Measurements from ENCODE around the gene TUBA4B. TPM values are rescaled to one million over a fixed set of nuclear protein-coding genes. Genes with fewer than 3 reads are reported as not detected.

TUBA4B gene
- total RNA-seq, 3 donors from 2014 or later (not counting 1 experiment from before 2014, with no cell fraction given) = not detected

GRCh38 chr2:219282943-219283581, 30.0 kb downstream of the TUBA4B start:
- H3K36me3 Mint-ChIP-seq = no peaks in the 10 kb centered on the region
- peak overlapping the region; percentile 97 to 99 for H3K27ac Mint-ChIP-seq
- H3K4me1 Mint-ChIP-seq = peaks cover 25 to 38% of the 10 kb centered on the region in 2 donors

DNA sequence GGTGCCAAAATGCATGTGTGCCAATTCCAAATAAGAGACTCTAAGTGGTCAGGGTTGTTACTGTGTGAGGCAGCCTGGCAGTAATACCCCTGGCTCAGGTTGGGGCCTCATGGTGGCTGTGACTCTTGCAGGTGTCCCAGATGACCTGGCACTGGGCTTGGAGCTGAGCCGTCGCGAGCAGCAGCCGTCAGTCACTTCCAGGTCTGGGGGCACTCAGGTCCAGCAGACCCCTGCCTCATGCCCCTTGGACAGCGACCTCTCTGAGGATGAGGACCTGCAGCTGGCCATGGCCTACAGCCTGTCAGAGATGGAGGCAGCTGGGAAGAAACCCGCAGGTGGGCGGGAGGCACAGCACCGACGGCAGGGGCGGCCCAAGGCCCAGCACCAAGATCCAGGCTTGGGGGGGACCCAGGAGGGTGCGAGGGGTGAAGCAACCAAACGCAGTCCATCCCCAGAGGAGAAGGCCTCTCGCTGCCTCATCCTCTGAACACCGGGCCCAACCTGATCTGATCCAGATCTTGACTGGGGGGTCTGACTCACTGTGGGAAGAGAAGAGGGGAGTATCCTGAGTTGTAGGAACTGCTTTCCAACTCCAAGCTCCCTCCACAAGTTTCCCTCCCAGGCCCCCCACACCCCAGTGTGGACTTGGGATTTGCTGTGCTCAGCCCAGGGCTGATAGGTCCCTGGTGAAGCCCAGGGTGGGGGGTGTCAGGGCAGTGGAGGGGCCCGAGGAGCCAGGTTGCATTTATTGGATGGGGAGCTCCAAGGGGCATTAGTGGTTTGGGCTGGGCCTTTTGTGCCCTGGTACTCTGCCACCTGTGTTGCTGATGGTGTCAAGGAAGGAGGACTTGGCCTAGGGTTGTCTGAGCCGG, 31.7 kb downstream of the TUBA4B start:
- H3K4me1 ChIP-seq (ENCODE audit: control insufficient read depth, insufficient read depth, low read length) = peaks cover 10% of the 10 kb centered on the region
- no peaks in the 10 kb centered on the region for H3K9me3 ChIP-seq (ENCODE audit: control insufficient read depth, insufficient read depth, low read length)
- peaks cover 50% of the 10 kb centered on the region for H3K36me3 ChIP-seq (ENCODE audit: control insufficient read depth, insufficient read depth, low read length)
- intact Hi-C loops (cut with micrococcal nuclease) = no loop called here
- Mint-ChIP-seq H3K9me3 (no peaks in the 10 kb centered on the region), H3K36me3 (no peaks in the 10 kb centered on the region), H3K4me3 (no peak overlapping the region), H3K27me3 (ENCODE audit: low read depth in 2 of 2) (no peaks in the 10 kb centered on the region), H3K4me1 (peaks cover 13 to 24% of the 10 kb centered on the region in 2 donors), H3K27ac (no peak overlapping the region)
- H3K27me3 ChIP-seq (ENCODE audit: control insufficient read depth, insufficient read depth, low read length) = no peaks in the 10 kb centered on the region
- ATAC-seq (no peak), DNase-seq (no peak)
- no peak overlapping the region for H3K27ac ChIP-seq (ENCODE audit: low read length)
- WGBS (ENCODE audit: insufficient coverage) = 98% methylated on average over 16 of the region's 16 CpGs
- no peak overlapping the region for H3K4me3 ChIP-seq (ENCODE audit: low read length)
- no peak for TF ChIP-seq CTCF (IDR thresholded peaks at IDR 0.05)

More at GRCh38 chr2:219282943-219283581, 30.0 kb downstream of the TUBA4B start:
- DNase-seq (no peak), ATAC-seq (no peak)
- Histone ChIP-seq H3K27ac (ENCODE audit: low read length) (no peak overlapping the region), H3K4me3 (ENCODE audit: low read length) (no peak overlapping the region), H3K27me3 (ENCODE audit: control insufficient read depth, insufficient read depth, low read length) (no peaks in the 10 kb centered on the region), H3K36me3 (ENCODE audit: control insufficient read depth, insufficient read depth, low read length) (peaks cover 50% of the 10 kb centered on the region), H3K4me1 (ENCODE audit: control insufficient read depth, insufficient read depth, low read length) (peaks cover 23% of the 10 kb centered on the region), H3K9me3 (ENCODE audit: control insufficient read depth, insufficient read depth, low read length) (no peaks in the 10 kb centered on the region)
- H3K27me3 Mint-ChIP-seq (ENCODE audit: low read depth in 2 of 2) = no peaks in the 10 kb centered on the region
- intact Hi-C loops (cut with micrococcal nuclease) = no loop called here
- 97% methylated on average over 13 of the region's 17 CpGs for WGBS (ENCODE audit: insufficient coverage)
- no peak overlapping the region for H3K4me3 Mint-ChIP-seq
- H3K9me3 Mint-ChIP-seq = no peaks in the 10 kb centered on the region
- no peak for TF ChIP-seq CTCF (IDR thresholded peaks at IDR 0.05)

DNA sequence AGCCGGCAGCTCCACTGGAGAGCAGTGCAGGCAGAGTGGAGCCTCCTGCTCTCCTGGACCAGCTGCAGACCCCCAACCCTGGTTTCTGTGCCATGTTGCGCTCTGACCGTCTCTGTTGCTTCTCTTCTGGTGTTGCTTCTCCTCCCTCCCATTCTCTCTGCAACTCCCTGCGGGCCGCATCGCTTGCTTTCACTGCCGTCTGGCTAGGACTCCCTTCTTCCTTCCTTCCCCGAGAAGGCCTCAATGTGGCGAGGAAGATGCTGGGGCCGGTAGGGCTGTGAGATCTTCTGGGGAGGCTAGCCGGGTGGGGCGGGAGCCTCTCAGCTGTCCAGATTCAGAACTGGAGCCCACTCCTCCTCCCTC, 32.3 kb downstream of the TUBA4B start:
- Histone ChIP-seq H3K27me3 (ENCODE audit: control insufficient read depth, insufficient read depth, low read length) (no peaks in the 10 kb centered on the region), H3K9me3 (ENCODE audit: control insufficient read depth, insufficient read depth, low read length) (no peaks in the 10 kb centered on the region), H3K27ac (ENCODE audit: low read length) (no peak overlapping the region), H3K4me3 (ENCODE audit: low read length) (no peak overlapping the region), H3K4me1 (ENCODE audit: control insufficient read depth, insufficient read depth, low read length) (peaks cover 4% of the 10 kb centered on the region), H3K36me3 (ENCODE audit: control insufficient read depth, insufficient read depth, low read length) (peaks cover 50% of the 10 kb centered on the region)
- no peak for TF ChIP-seq CTCF (IDR thresholded peaks at IDR 0.05)
- 97% methylated on average over 12 of the region's 12 CpGs for WGBS (ENCODE audit: insufficient coverage)
- no peak overlapping the region for H3K4me3 Mint-ChIP-seq
- intact Hi-C loops (cut with micrococcal nuclease) = no loop called here
- DNase-seq = no peak
- H3K27ac Mint-ChIP-seq = no peak overlapping the region
- H3K27me3 Mint-ChIP-seq (ENCODE audit: low read depth in 2 of 2) = no peaks in the 10 kb centered on the region
- peaks cover 7 to 18% of the 10 kb centered on the region in 2 donors for H3K4me1 Mint-ChIP-seq
- no peaks in the 10 kb centered on the region for H3K9me3 Mint-ChIP-seq
- no peak for ATAC-seq
- H3K36me3 Mint-ChIP-seq = no peaks in the 10 kb centered on the region
